ENCODE results near the gene RIC1. TPM values are rescaled to one million over a fixed set of nuclear protein-coding genes. Genes with fewer than 3 reads are reported as not detected.
"Not testable (repeated sequence)": the region's sequence is repeated elsewhere in the genome, so short reads cannot be mapped to it uniquely, and the experiment has no call there.

Gene RIC1
- polyA plus RNA-seq, 1 donor = 19.4 TPM

GRCh38 chr9:5662804-5663203, 33.9 kb downstream of the RIC1 start:
- H3K9me3 ChIP-seq (ENCODE audit: control insufficient read depth, low read depth, low read length) = peaks cover 11% of the 10 kb centered on the region
- not testable (repeated sequence) for H3K4me3 ChIP-seq (ENCODE audit: low read length)
- WGBS (ENCODE audit: insufficient coverage, low lambda C conversion rate) = 86% methylated on average over 1 of the region's 1 CpG

DNA sequence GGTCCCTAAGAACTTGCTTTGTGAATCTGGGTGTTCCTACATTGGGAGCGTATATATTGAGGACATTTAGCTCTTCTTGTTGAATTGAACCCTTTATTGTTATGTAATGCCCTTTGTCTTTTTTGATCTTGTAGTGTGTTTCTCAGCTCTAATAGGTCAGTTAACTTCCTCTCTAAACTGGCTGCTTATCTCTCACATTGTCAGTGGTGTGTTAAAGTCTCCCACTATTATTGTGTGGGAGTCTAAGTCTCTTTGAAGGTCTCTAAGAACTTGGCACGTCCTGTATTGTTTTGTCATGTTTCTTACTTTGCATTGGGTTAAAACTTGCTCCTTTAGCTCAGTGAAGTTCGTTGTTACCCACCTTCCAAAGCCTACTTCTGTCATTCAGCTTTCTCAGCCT, 36.2 kb downstream of the RIC1 start:
- no peaks in the 10 kb centered on the region for H3K27me3 ChIP-seq (ENCODE audit: control insufficient read depth, insufficient read depth, low read length)
- H3K36me3 ChIP-seq (ENCODE audit: control insufficient read depth, insufficient read depth, low read length) = peaks cover 9% of the 10 kb centered on the region
- no peak for DNase-seq
- no peaks in the 10 kb centered on the region for H3K4me1 ChIP-seq (ENCODE audit: control insufficient read depth, insufficient read depth, low read length)
- H3K27ac ChIP-seq (ENCODE audit: low read length) = no peak overlapping the region
- 94% methylated on average over 2 of the region's 3 CpGs for WGBS (ENCODE audit: insufficient coverage, low lambda C conversion rate)
- peaks cover 7% of the 10 kb centered on the region for H3K9me3 ChIP-seq (ENCODE audit: control insufficient read depth, low read depth, low read length)
- H3K4me3 ChIP-seq (ENCODE audit: low read length) = no peak overlapping the region

More at GRCh38 chr9:5662804-5663203, 33.9 kb downstream of the RIC1 start:
- not testable (repeated sequence) for H3K4me1 ChIP-seq (ENCODE audit: control insufficient read depth, insufficient read depth, low read length); DNase-seq; H3K27ac ChIP-seq (ENCODE audit: low read length); H3K27me3 ChIP-seq (ENCODE audit: control insufficient read depth, insufficient read depth, low read length)
- H3K36me3 ChIP-seq (ENCODE audit: control insufficient read depth, insufficient read depth, low read length) = peaks cover 11% of the 10 kb centered on the region

GRCh38 chr9:5667391-5667790, 38.5 kb downstream of the RIC1 start:
- H3K36me3 ChIP-seq (ENCODE audit: control insufficient read depth, insufficient read depth, low read length) = peaks cover 6% of the 10 kb centered on the region
- no peak for DNase-seq
- H3K27ac ChIP-seq (ENCODE audit: low read length) = no peak overlapping the region
- no peaks in the 10 kb centered on the region for H3K4me1 ChIP-seq (ENCODE audit: control insufficient read depth, insufficient read depth, low read length)
- H3K27me3 ChIP-seq (ENCODE audit: control insufficient read depth, insufficient read depth, low read length) = no peaks in the 10 kb centered on the region
- WGBS (ENCODE audit: insufficient coverage, low lambda C conversion rate) = 100% methylated on average over 1 of the region's 6 CpGs
- no peak overlapping the region for H3K4me3 ChIP-seq (ENCODE audit: low read length)
- H3K9me3 ChIP-seq (ENCODE audit: control insufficient read depth, low read depth, low read length) = peaks cover under 1% of the 10 kb centered on the region

DNA sequence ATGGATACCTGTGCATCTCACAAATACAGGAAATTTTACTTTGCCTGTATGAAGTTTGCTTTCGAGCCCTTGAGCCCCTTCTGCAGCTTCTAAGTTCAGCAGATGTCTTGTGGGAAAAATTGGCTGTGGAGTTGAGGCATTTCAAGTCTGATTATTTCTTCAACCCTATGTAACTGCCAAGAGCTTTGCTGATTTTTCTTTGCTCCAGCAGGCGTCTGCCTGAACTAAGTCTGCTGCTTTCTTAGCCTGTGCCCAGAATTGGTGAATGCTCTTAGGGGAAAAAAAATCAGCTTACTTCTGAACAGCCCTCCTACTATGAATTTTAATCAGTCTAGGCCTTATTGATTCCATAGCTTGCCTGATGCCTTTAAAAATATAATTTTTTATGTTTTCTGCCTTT, 41.2 kb downstream of the RIC1 start:
- no peak for DNase-seq
- H3K4me1 ChIP-seq (ENCODE audit: control insufficient read depth, insufficient read depth, low read length) = no peaks in the 10 kb centered on the region
- WGBS (ENCODE audit: insufficient coverage, low lambda C conversion rate) = no CpG with 5 or more reads among the region's 2 CpGs
- no peaks in the 10 kb centered on the region for H3K27me3 ChIP-seq (ENCODE audit: control insufficient read depth, insufficient read depth, low read length)
- peaks cover 6% of the 10 kb centered on the region for H3K36me3 ChIP-seq (ENCODE audit: control insufficient read depth, insufficient read depth, low read length)
- H3K4me3 ChIP-seq (ENCODE audit: low read length) = no peak overlapping the region
- no peak overlapping the region for H3K27ac ChIP-seq (ENCODE audit: low read length)
- no peaks in the 10 kb centered on the region for H3K9me3 ChIP-seq (ENCODE audit: control insufficient read depth, low read depth, low read length)

DNA sequence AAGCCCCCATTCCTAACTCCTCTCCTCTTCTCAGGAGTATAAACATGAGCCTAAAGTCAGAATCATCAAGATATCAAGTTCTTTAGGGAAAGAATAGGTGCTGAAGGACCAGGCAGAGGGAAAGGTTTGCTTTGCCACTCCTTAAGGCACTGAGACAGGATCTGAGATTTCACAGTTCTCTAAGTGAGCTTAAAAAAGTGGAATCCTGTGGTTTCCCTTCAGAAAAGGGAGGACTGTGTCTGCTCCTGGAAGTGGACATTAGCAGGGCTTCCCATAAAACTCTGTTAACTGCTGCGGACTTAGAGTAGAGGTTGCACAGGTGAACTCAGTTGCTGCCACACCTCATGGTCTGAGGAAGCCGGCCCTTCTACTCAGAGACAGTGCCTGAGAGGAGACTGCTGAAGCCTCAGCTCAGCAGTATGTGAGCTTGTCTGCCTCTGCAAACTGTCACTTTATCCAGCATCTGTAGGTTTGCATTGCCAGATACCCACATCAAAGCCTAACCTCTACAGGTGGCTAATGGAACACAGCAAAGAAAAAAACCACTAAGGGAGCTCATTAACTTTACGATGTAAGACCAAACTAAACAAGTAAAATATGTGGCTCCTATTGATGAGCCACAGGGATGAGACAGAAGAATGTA, 42.9 kb downstream of the RIC1 start:
- no peak for DNase-seq
- H3K36me3 ChIP-seq (ENCODE audit: control insufficient read depth, insufficient read depth, low read length) = no peaks in the 10 kb centered on the region

DNA sequence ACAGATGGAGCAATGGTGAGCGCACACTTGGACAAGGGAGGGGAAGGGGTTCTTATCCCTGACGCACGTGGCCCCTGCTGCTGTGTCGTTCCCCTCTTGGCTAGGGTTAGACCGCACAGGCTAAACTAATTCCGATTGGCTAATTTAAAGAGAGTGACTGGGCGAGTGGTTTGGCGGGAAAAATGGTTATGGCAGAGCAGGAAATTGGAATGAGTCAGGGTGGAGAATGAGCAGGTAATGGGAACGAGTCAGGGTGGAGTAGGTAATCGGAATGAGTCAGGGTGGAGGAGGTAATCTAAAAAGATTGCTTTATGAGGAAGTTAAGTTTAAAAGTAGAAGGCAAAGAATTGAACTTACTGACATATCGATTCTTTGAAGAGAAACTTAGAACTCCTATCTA, 46.1 kb downstream of the RIC1 start:
- DNase-seq; H3K36me3 ChIP-seq (ENCODE audit: control insufficient read depth, insufficient read depth, low read length); H3K4me1 ChIP-seq (ENCODE audit: control insufficient read depth, insufficient read depth, low read length); H3K27me3 ChIP-seq (ENCODE audit: control insufficient read depth, insufficient read depth, low read length); H3K27ac ChIP-seq (ENCODE audit: low read length); H3K9me3 ChIP-seq (ENCODE audit: control insufficient read depth, low read depth, low read length); H3K4me3 ChIP-seq (ENCODE audit: low read length): not testable (repeated sequence)
- WGBS (ENCODE audit: insufficient coverage, low lambda C conversion rate) = 95% methylated on average over 4 of the region's 11 CpGs

More for the DNA sequence above, 42.9 kb downstream of the RIC1 start:
- Histone ChIP-seq H3K27me3 (ENCODE audit: control insufficient read depth, insufficient read depth, low read length) (no peaks in the 10 kb centered on the region), H3K4me1 (ENCODE audit: control insufficient read depth, insufficient read depth, low read length) (no peaks in the 10 kb centered on the region), H3K9me3 (ENCODE audit: control insufficient read depth, low read depth, low read length) (no peaks in the 10 kb centered on the region), H3K4me3 (ENCODE audit: low read length) (no peak overlapping the region), H3K27ac (ENCODE audit: low read length) (no peak overlapping the region)
- 89% methylated on average over 1 of the region's 3 CpGs for WGBS (ENCODE audit: insufficient coverage, low lambda C conversion rate)

DNA sequence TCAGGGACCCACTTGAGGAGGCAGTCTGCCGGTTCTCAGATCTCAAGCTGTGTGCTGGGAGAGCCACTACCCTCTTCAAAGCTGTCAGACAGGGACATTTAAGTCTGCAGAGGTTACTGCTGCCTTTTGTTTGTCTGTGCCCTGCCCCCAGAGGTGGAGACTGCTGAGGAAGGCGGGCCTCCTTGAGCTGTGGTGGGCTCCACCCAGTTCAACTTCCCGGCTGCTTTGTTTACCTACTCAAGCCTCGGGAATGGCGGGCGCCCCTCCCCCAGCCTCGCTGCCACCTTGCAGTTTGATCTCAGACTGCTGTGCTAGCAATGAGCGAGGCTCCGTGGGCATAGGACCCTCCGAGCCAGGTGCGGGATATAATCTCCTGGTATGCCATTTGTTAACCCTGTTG, 54.7 kb downstream of the RIC1 start:
- not testable (repeated sequence) for H3K4me1 ChIP-seq (ENCODE audit: control insufficient read depth, insufficient read depth, low read length)

GRCh38 chr9:5684101-5684500, 55.2 kb downstream of the RIC1 start:
- DNase-seq = no peak
- H3K4me3 ChIP-seq (ENCODE audit: low read length) = no peak overlapping the region
- H3K27ac ChIP-seq (ENCODE audit: low read length) = no peak overlapping the region
- peaks cover 11% of the 10 kb centered on the region for H3K9me3 ChIP-seq (ENCODE audit: control insufficient read depth, low read depth, low read length)
- H3K4me1 ChIP-seq (ENCODE audit: control insufficient read depth, insufficient read depth, low read length) = no peaks in the 10 kb centered on the region
- no peaks in the 10 kb centered on the region for H3K36me3 ChIP-seq (ENCODE audit: control insufficient read depth, insufficient read depth, low read length)
- WGBS (ENCODE audit: insufficient coverage, low lambda C conversion rate) = no CpG with 5 or more reads among the region's 7 CpGs
- H3K27me3 ChIP-seq (ENCODE audit: control insufficient read depth, insufficient read depth, low read length) = no peaks in the 10 kb centered on the region

More for the DNA sequence above, 54.7 kb downstream of the RIC1 start:
- H3K4me3 ChIP-seq (ENCODE audit: low read length); H3K27ac ChIP-seq (ENCODE audit: low read length); H3K27me3 ChIP-seq (ENCODE audit: control insufficient read depth, insufficient read depth, low read length); DNase-seq; H3K36me3 ChIP-seq (ENCODE audit: control insufficient read depth, insufficient read depth, low read length): not testable (repeated sequence)
- H3K9me3 ChIP-seq (ENCODE audit: control insufficient read depth, low read depth, low read length) = peaks cover 11% of the 10 kb centered on the region
- no CpG with 5 or more reads among the region's 11 CpGs for WGBS (ENCODE audit: insufficient coverage, low lambda C conversion rate)

- peaks cover 3% of the 10 kb centered on the region for H3K4me1 ChIP-seq (ENCODE audit: control insufficient read depth, insufficient read depth, low read length)
- DNase-seq = no peak
- H3K27me3 ChIP-seq (ENCODE audit: control insufficient read depth, insufficient read depth, low read length) = no peaks in the 10 kb centered on the region
- WGBS (ENCODE audit: insufficient coverage, low lambda C conversion rate) = no CpG with 5 or more reads among the region's 1 CpG
- H3K9me3 ChIP-seq (ENCODE audit: control insufficient read depth, low read depth, low read length) = peaks cover 6% of the 10 kb centered on the region
- no peak overlapping the region for H3K4me3 ChIP-seq (ENCODE audit: low read length)
- H3K36me3 ChIP-seq (ENCODE audit: control insufficient read depth, insufficient read depth, low read length) = no peaks in the 10 kb centered on the region
- no peak overlapping the region for H3K27ac ChIP-seq (ENCODE audit: low read length)
These were observed 59.2 kb downstream of the RIC1 start for GRCh38 chr9:5688109-5688508.

DNA sequence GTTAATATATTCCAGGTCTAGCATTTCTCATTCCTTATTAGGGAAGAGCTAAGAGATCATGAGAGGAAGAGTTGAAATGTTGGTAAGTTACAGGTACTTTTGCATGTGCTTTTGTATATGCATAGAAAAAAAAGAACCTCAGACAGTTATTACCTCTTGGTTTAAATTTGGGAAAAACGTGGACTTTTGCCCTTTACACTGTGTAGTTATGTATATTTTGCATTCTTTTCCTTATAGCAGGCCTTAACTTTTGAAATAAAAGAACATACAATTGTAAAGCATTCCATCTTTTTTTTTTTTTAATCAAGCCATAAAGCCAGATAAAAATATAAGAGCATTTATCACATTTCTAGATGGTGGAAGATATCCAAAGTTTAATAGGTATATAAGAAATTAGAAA, 61.4 kb downstream of the RIC1 start:
- Histone ChIP-seq H3K4me1 (ENCODE audit: control insufficient read depth, insufficient read depth, low read length) (peaks cover 3% of the 10 kb centered on the region), H3K27me3 (ENCODE audit: control insufficient read depth, insufficient read depth, low read length) (no peaks in the 10 kb centered on the region), H3K27ac (ENCODE audit: low read length) (no peak overlapping the region), H3K9me3 (ENCODE audit: control insufficient read depth, low read depth, low read length) (no peaks in the 10 kb centered on the region), H3K4me3 (ENCODE audit: low read length) (no peak overlapping the region), H3K36me3 (ENCODE audit: control insufficient read depth, insufficient read depth, low read length) (no peaks in the 10 kb centered on the region)
- no peak for DNase-seq
- 33% methylated on average over 1 of the region's 1 CpG for WGBS (ENCODE audit: insufficient coverage, low lambda C conversion rate)

GRCh38 chr9:5695860-5696259, 67.0 kb downstream of the RIC1 start:
- WGBS (ENCODE audit: insufficient coverage, low lambda C conversion rate) = 100% methylated on average over 2 of the region's 2 CpGs
- H3K4me3 ChIP-seq (ENCODE audit: low read length) = no peak overlapping the region
- no peaks in the 10 kb centered on the region for H3K4me1 ChIP-seq (ENCODE audit: control insufficient read depth, insufficient read depth, low read length)
- H3K9me3 ChIP-seq (ENCODE audit: control insufficient read depth, low read depth, low read length) = no peaks in the 10 kb centered on the region
- H3K27me3 ChIP-seq (ENCODE audit: control insufficient read depth, insufficient read depth, low read length) = no peaks in the 10 kb centered on the region
- DNase-seq = no peak
- no peaks in the 10 kb centered on the region for H3K36me3 ChIP-seq (ENCODE audit: control insufficient read depth, insufficient read depth, low read length)
- no peak overlapping the region for H3K27ac ChIP-seq (ENCODE audit: low read length)
